ENCODE measurements around the gene MYCN.

GRCh38 chr2:15953891-15954680 is 13.7 kb downstream of the MYCN start:
- TF ChIP-seq CEBPB (IDR thresholded peaks at IDR 0.05) (no peak), TEAD4 (IDR thresholded peaks at IDR 0.05) (no peak), YY1 (IDR thresholded peaks at IDR 0.05; ENCODE audit: low read depth) (no peak), TAF1 (IDR thresholded peaks at IDR 0.05; ENCODE audit: low read depth) (no peak), RAD21 (IDR thresholded peaks at IDR 0.05; ENCODE audit: low read depth) (no peak), USF1 (IDR thresholded peaks at IDR 0.05) (no peak), ZBTB7A (IDR thresholded peaks at IDR 0.05; ENCODE audit: low read depth) (no peak), FOXM1 (IDR thresholded peaks at IDR 0.05; ENCODE audit: borderline replicate concordance, low read depth) (no peak)

All from Ishikawa (cell line).